Keratinocyte (primary cell): ENCODE results near the gene TSSC4.

Source experiments
- EZH2 ChIP-seq: IDR thresholded peaks from one replicate; pipeline ENCODE4 v1.6.1; 2012; ENCODE audit warnings: inconsistent platforms, mild to moderate bottlenecking, low read length, moderate library complexity
- TF ChIP-seq, protein P1 (sequence below), 3 experiments: IDR thresholded peaks in 1 of 3; conservative IDR thresholded peaks in 1 of 3; optimal IDR thresholded peaks in 1 of 3; 2 replicates in 2 of 3; 3 replicates in 1 of 3; pipeline versions ENCODE3 to v1.5.1; 2011; ENCODE audit warnings: low read length in 3 of 3, mild to moderate bottlenecking in 3 of 3, moderate library complexity in 2 of 3, control low read depth in 1 of 3, inconsistent platforms in 1 of 3; ENCODE audit not compliant: insufficient read depth in 2 of 3; ENCODE audit errors: extremely low read depth in 1 of 3

GRCh38 chr11:2375964-2376551, 24.5 kb upstream of the TSSC4 start:
- TF ChIP-seq, protein P1, sequence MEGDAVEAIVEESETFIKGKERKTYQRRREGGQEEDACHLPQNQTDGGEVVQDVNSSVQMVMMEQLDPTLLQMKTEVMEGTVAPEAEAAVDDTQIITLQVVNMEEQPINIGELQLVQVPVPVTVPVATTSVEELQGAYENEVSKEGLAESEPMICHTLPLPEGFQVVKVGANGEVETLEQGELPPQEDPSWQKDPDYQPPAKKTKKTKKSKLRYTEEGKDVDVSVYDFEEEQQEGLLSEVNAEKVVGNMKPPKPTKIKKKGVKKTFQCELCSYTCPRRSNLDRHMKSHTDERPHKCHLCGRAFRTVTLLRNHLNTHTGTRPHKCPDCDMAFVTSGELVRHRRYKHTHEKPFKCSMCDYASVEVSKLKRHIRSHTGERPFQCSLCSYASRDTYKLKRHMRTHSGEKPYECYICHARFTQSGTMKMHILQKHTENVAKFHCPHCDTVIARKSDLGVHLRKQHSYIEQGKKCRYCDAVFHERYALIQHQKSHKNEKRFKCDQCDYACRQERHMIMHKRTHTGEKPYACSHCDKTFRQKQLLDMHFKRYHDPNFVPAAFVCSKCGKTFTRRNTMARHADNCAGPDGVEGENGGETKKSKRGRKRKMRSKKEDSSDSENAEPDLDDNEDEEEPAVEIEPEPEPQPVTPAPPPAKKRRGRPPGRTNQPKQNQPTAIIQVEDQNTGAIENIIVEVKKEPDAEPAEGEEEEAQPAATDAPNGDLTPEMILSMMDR (optimal IDR thresholded peaks at IDR 0.05 in 1 of 3, IDR thresholded peaks at IDR 0.05 in 1 of 3, conservative IDR thresholded peaks at IDR 0.05 in 1 of 3; ENCODE audit: extremely low read depth in 1 of 3, insufficient read depth in 2 of 3, low read length in 3 of 3) = no peak
- TF ChIP-seq EZH2 = no peak
